ENCODE data around the gene USP37.
A peak's percentile ranks its signal among the peaks of the same experiment; 100 is the strongest.

The USP37 gene

DNA sequence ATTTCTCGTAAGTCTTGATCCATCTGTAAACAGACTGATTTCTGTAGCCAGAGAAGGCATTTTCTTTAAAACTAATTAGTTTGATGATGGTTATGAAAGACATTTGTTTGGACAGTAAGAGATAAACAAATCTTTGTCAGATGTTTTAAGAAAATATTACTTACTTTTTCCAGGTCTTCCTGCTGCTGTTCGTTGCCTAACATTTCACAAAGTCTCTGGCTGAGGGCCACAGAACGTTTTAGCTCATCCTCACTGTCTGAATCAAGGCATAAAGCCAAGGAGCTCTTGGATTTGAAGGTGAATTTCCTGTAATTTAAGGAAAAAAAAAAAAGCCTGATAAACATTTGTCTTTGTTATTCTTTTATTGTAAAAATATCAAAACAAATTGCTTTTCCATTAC lies 91.5 kb downstream of the USP37 start:
- DNase-seq (ENCODE audit: low spot score), result no peak

DNA sequence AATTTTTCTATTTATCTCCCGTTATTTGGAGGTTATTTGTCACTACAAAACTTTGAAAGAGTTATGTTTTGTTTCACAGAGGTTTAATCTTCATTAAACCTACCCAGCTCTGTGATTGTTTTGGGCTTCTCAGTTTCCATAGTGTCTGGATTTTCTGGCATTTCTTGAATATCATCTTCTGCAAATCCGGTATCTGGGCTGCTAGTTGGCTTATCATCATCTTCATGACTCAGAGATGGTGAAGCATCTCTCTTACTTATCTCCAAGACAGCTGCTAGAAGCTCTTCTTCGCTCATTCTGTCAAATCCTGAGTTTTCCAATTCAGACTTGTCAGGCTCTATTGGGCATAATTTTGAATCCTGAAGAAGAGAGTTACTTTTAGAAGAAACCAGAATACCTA lies 93.6 kb downstream of the USP37 start:
- DNase-seq (ENCODE audit: low spot score), result no peak

GRCh38 chr2:218472988-218473387 lies 95.2 kb downstream of the USP37 start:
- no peak for DNase-seq (ENCODE audit: low spot score)

- DNase-seq (ENCODE audit: low spot score), result no peak
These were observed 96.2 kb downstream of the USP37 start for GRCh38 chr2:218471982-218472381.

- DNase-seq (ENCODE audit: low spot score), result no peak
These were observed 97.1 kb downstream of the USP37 start for GRCh38 chr2:218471036-218471435.

DNA sequence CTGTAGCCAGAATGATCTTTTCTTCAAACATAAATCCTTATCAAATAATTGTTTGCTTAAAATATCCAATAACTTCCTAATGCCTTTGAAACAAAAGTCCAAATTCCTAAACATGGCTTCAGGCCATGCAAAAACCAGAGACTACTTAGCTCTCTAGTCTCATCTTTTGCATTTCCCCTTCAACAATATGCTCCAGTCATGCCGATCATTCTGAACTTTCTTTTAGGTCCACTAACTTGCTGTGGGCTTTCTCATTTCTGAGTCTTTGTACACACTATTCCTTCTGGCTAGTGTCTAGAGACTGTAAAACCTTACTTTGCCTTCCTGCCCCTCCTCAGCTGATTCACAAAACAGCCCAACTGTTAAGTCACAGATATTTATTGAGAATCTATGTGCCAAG lies 97.7 kb downstream of the USP37 start:
- DNase-seq (ENCODE audit: low spot score), result no peak

DNA sequence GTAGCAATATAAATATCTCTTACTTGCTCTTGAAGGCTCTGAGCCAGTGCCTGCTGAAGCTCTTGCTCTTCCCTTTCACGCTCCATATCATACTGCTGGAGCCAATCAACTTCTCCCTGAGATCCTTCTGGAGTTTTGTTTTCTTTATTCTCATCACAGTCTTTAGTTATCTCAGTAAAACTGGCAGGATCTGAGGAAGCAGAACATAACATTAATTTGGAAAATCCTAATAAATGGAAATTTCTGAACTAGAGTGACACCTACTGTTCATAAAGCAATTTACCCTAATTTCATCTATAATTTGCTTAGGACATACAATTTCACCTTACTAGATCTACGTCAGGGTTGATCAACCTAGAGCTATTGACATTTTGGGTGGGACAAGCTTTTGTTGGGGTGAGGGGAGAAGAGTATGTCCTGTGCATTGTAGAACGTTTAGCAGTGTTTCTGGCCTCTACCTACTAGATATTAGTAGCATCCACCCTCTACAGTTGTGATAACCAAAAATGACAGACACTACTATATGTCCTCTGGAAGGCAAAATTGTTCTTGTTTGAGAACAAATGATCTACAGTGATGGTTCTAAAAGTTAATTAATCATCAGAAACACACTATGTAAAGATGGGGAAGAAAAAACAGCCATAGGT lies 102.0 kb downstream of the USP37 start:
- DNase-seq (ENCODE audit: low spot score), result no peak

- DNase-seq (ENCODE audit: low spot score), result no peak
These were observed 109.6 kb downstream of the USP37 start for GRCh38 chr2:218458598-218458997.

DNA sequence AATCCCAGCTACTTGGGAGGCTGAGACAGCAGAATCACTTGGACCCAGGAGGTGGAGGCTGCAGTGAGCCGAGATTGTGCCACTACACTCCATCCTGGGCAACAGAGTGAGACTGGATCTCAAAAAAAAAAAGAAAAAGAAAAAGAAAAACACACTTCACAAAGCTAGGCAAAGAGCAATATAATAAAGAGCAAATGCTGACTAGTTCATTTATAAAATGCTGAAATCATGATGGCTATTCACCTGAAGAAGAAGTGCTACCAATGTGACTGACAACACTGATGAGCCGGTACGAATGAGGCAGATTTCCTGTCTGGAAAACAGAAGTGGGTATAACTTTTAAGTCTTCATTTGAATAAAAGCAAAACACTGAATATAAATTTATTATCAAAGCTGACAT lies 111.3 kb downstream of the USP37 start:
- no peak for DNase-seq (ENCODE audit: low spot score)

DNA sequence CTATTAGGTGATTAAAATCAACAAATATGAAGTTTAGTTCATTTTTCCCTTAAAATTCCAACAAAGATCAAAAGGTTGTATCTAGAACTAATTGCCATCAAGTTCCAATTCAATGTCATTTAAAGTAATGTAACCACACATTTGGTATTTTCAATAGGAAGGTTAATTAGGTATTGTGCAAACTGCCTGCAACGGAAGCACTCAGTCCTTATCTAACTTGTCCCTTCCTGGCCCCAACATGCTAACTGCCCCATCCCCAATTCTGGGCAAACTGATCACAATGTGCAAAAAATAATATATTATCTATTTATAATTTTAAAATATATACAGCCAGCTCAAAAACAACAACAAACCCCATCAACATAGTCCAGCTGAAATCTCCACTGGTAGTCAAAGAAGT lies 116.1 kb downstream of the USP37 start:
- no peak for DNase-seq (ENCODE audit: low spot score)

DNA sequence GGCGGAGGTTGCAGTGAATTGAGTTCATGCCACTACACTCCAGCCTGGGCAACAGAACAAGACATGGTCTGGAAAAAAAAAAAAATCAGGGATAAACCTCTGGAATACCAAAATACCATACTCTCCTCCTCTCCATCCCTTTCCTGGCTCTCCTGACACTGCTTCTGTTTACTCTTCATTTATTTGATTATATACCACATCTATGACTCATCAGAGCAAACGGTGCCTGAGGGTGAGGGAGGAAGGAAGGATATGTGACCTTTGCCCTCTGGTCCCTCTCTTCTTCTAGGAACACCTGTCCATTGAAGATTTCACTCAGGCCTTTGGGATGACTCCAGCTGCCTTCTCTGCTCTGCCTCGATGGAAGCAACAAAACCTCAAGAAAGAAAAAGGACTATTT lies 119.2 kb downstream of the USP37 start:
- DNase-seq (ENCODE audit: low spot score), result no peak

GRCh38 chr2:218447072-218447471 lies 121.1 kb downstream of the USP37 start:
- DNase-seq (ENCODE audit: low spot score), result no peak

DNA sequence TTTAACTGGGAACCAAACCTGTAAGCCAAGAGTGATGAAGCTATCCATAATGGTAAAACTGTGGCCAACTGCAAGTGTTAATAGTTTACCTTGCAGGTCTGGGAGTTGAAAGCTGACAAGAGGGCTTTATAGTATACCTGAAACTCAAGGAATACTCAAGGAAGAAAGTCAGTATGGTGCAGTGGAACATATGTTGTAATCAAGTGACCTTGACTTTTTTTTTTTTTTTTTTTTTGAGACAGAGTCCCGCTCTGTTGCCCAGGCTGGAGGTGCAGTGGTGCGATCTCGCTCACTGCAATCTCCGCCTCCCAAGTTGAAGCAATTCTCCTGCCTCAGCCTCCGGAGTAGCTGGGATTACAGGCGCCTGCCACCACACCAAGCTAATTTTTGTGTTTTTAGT lies 121.6 kb downstream of the USP37 start:
- no peak for DNase-seq (ENCODE audit: low spot score)

DNA sequence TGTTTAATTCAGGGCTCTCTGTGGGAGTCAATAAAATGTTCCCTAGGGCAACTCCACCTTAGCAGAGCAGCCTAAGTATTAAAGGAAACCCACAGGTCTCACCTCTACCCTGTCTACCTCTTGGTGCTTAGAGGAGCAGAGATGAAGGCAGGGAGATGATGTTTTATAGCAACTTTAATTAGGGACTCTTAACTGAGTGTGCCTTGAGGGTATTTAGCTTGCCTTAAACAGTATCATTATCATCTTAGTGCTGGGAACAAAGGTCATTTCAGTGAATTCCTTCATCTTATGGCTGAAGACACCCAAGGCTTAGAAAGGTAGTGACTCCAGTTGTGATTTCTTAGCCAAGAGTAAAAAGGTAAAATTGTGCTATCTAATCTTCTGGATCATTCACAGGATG lies 122.5 kb downstream of the USP37 start:
- DNase-seq (ENCODE audit: low spot score), result no peak

- no peak for DNase-seq (ENCODE audit: low spot score)
These were observed 123.3 kb downstream of the USP37 start for GRCh38 chr2:218444692-218445357.

- no peak for DNase-seq (ENCODE audit: low spot score)
These were observed 129.6 kb downstream of the USP37 start for GRCh38 chr2:218438596-218438995.

- DNase-seq (ENCODE audit: low spot score), result peak; percentile 23
These were observed 130.2 kb downstream of the USP37 start for GRCh38 chr2:218437969-218438368.

DNA sequence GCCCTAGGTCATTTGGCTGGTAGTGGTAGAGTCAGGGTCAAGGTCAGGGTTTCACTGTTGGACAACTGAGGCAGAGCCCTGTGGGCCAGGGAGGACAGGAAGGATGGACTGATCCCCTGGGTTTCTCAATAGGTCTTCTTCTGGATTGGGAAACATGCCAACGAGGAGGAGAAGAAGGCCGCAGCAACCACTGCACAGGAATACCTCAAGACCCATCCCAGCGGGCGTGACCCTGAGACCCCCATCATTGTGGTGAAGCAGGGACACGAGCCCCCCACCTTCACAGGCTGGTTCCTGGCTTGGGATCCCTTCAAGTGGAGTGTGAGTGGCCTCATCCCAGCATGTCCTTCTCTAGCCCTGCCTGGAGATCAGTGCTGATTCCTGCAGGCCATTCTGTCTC lies 131.2 kb downstream of the USP37 start:
- DNase-seq (ENCODE audit: low spot score), result no peak

DNA sequence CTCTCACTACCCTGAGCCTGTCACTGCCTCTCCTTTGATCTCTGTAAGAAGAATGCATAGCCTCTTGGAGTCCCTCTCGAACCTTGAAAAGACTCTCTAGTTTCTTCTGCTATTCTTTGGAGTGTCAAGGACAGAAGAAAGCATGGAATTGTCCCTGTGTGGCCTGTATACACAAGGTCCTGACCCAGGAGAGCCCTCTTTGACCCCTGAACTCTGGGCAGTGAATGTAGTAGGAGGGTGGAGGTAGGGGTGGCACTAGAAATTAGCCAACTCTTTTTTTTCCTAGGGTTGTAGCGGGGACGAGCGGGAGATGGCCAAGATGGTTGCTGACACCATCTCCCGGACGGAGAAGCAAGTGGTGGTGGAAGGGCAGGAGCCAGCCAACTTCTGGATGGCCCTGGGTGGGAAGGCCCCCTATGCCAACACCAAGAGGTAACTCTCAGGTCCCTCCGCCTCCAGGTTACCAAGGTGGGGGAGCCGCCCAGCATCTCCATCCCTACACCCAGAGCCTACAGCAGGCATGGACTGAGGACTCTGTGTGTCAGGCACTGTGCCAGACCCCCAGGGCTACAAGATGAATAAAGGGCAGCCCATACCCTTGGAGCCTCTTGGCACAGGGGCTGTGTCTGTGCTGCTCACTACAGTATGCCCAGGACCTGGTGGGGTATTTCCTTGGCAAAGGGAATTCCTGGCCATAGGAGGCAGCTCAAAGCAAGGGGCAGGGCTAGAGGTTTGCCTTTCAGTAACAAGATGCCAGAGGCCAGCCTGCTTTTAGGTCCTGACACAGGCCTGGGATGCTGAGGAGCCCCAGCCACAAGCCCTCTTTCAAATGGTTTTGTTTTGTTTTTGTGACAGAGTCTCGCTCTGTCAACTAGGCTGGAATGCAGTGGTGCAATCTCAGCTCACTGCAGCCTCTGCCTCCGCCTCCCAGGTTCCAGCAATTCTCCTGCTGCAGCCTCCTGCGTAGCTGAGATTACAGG lies 132.9 kb downstream of the USP37 start:
- no peak for DNase-seq (ENCODE audit: low spot score)

DNA sequence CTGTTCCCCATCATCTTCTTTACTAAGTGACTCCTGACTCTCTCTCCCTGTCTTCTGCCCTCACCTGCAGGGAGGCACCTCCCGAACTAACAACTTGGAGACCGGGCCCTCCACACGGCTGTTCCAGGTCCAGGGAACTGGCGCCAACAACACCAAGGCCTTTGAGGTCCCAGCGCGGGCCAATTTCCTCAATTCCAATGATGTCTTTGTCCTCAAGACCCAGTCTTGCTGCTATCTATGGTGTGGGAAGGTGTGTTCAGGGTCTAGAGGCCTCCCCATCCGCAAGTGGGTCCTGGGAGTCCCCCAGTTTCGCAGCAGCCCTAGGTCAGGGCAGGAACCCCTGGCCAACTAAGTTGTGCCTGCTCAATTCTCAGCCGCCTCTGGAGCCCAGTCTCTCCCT lies 133.7 kb downstream of the USP37 start:
- no peak for DNase-seq (ENCODE audit: low spot score)

DNA sequence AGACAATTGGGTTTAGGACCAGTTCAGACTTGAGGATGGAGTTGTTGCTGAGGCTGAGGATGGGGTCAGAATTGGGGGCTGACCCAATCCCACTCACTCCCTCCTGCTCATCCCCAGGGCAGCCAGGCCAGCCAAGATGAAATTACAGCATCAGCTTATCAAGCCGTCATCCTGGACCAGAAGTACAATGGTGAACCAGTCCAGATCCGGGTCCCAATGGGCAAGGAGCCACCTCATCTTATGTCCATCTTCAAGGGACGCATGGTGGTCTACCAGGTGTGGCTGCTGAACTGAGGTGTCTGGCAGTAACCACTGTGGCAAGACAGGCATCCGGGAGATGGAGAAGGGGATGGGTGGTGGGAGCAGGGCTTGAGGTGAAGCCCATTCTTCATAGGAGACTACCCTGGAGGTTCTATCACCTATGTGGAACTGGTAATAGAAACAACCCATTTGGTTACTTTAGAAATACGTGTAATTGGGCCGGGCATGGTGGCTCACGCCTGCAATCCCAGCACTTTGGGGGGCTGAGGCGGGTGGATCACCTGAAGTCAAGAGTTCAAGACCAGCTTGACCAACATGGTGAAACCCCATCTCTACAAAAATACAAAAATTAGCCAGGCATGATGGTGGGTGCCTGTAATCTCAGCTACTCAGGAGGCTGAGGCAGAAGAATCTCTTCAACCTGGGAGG lies 135.3 kb downstream of the USP37 start:
- DNase-seq (ENCODE audit: low spot score), result no peak

DNA sequence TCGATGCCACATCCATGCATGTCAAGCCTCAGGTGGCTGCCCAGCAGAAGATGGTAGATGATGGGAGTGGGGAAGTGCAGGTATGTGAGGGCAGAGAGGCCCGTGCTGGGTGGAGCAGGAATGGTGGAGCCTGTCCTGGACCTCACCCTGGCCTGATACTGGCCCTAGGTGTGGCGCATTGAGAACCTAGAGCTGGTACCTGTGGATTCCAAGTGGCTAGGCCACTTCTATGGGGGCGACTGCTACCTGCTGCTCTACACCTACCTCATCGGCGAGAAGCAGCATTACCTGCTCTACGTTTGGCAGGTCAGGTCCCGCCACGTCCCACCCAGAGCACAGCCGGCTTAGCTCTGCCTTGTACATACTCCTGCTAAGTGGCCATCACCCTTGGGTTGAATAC lies 136.3 kb downstream of the USP37 start:
- no peak for DNase-seq (ENCODE audit: low spot score)
